ENCODE measurements around the gene CRYGA.

CRYGA gene, protein sequence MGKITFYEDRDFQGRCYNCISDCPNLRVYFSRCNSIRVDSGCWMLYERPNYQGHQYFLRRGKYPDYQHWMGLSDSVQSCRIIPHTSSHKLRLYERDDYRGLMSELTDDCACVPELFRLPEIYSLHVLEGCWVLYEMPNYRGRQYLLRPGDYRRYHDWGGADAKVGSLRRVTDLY

GRCh38 chr2:208163489-208163888 lies at the start of gene CRYGA:
Gene CRYGA, minus strand, starts transcription at chr2:208163589. Its CDS starts 33 bp downstream, at chr2:208163556.
- no peak within 1 kb of the TSS for H3K4me3 ChIP-seq (replicated peaks in 1 of 2; ENCODE audit: low read depth in 2 of 2, low read length in 2 of 2)
- no peak for TF ChIP-seq CTCF (IDR thresholded peaks at IDR 0.05; ENCODE audit: low read depth, low read length)
- DNase-seq (ENCODE audit: low read depth in 2 of 2): no peak

DNA sequence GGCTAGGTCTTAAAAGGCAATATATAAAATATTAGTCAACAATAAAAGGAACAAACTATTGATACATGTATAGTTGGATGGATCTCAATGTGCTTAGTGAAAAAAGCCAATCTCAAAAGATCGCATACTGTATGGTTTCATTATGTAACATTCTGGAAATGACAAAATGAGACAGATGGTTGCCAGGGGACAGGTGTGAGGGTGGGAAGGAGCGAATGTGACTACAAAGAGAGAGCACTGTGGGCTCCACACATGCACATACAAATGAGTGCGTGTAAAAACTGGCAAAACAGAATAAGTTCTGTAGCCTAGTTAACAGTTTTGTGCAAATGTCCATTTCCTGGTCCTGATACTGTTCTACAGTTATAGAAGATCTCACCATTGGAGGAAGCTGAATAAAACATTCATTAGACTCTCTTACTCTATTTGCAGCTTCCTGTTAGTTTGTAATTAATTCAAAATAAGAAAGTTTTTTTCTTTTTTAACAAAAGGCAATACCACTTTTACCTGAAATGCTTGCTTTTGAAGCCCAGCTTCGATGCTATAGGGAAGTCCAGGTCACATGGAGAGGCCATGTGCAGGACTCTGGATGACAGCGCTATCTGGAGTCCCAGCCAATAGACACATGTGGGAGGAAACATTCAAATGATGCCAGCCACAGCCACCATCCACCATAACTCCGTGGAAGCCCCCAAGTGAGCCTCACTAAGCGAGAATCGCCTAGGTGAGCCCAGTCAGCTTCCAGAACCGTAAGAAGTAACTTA lies 47.5 kb upstream of the CRYGA start:
- H3K4me3 ChIP-seq (replicated peaks in 1 of 2; ENCODE audit: low read depth in 2 of 2, low read length in 2 of 2): no peak overlapping the region
- TF ChIP-seq CTCF (IDR thresholded peaks at IDR 0.05; ENCODE audit: low read depth, low read length): no peak
- no peak for DNase-seq (ENCODE audit: low read depth in 2 of 2)

GRCh38 chr2:208208335-208209085 lies 45.1 kb upstream of the CRYGA start:
- TF ChIP-seq CTCF (IDR thresholded peaks at IDR 0.05; ENCODE audit: low read depth, low read length): no peak
- H3K4me3 ChIP-seq (replicated peaks in 1 of 2; ENCODE audit: low read depth in 2 of 2, low read length in 2 of 2): no peak overlapping the region
- DNase-seq (ENCODE audit: low read depth in 2 of 2): no peak

DNA sequence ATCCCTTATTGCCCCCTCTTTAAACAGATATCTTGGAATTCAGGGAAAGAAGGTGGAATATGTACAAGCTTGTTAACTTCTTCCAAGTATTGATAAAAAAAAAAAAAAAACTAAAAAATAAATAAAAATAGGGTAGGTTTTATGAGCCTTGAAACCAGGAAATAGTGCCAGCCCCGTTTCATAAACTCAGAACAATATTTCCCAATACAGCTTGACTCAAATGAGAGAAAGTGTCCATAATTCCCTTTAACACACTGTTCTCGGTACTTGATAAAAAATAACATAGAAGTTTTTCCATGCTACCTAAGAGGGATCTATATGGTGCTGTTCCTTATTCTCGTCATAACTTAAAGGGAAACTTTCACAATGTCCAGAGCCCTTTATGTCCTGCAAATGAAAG lies 44.4 kb upstream of the CRYGA start:
- no peak overlapping the region for H3K4me3 ChIP-seq (replicated peaks in 1 of 2; ENCODE audit: low read depth in 2 of 2, low read length in 2 of 2)
- no peak for TF ChIP-seq CTCF (IDR thresholded peaks at IDR 0.05; ENCODE audit: low read depth, low read length)
- DNase-seq (ENCODE audit: low read depth in 2 of 2): no peak

- no peak for DNase-seq (ENCODE audit: low read depth in 2 of 2)
- no peak for TF ChIP-seq CTCF (IDR thresholded peaks at IDR 0.05; ENCODE audit: low read depth, low read length)
- no peak overlapping the region for H3K4me3 ChIP-seq (replicated peaks in 1 of 2; ENCODE audit: low read depth in 2 of 2, low read length in 2 of 2)
Observed at GRCh38 chr2:208204166-208204565, 40.8 kb upstream of the CRYGA start.

DNA sequence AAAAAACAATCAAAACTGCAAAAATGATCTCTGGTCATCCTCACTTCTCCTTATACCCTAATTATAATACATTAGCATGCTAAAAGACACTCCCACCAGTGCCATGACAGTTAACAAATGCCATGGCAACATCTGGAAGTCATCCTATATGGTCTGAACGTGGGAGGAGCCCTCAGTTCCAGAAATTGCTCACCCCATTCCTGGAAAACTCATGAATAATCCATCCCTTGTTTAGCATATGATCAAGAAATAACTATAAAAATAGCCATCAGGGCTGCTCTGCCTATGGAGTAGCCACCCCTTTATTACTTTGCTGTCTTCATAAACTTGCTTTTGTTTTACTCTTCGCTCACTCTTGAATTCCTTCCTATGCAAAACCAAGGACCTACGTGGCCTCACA lies 32.1 kb upstream of the CRYGA start:
- TF ChIP-seq CTCF (IDR thresholded peaks at IDR 0.05; ENCODE audit: low read depth, low read length): no peak
- H3K4me3 ChIP-seq (replicated peaks in 1 of 2; ENCODE audit: low read depth in 2 of 2, low read length in 2 of 2): no peak overlapping the region
- peak in 1 of 2 donors; percentile 6 for DNase-seq (ENCODE audit: low read depth in 2 of 2)

Measured in cardiac fibroblast (primary cell).